Stimulated activated CD4-positive, alpha-beta T cell treated with anti-CD3 and anti-CD28 coated beads, Interleukin-1b, Interleukin-23, amount 100 ng/mL, for 4 hours (primary cell): ENCODE data around the gene ZMIZ1.

ENCODE experiments used
- DNase-seq, 2 donors: peaks; one replicate each; pipeline ENCODE4 v3.0.0-alpha.2; 2020; ENCODE audit warnings: low read depth in 2 of 2

ZMIZ1 gene

GRCh38 chr10:79050896-79051555, 17.7 kb upstream of the ZMIZ1 start:
- no peak for DNase-seq

GRCh38 chr10:79051766-79052165, 17.0 kb upstream of the ZMIZ1 start:
- no peak for DNase-seq

GRCh38 chr10:79052291-79053080, 16.3 kb upstream of the ZMIZ1 start:
- DNase-seq, result no peak

GRCh38 chr10:79053081-79053434, 15.7 kb upstream of the ZMIZ1 start:
- no peak for DNase-seq

- DNase-seq, result no peak
Measured at GRCh38 chr10:79053481-79054202, 15.1 kb upstream of the ZMIZ1 start.

GRCh38 chr10:79054203-79055099, 14.3 kb upstream of the ZMIZ1 start:
- no peak for DNase-seq

GRCh38 chr10:79055100-79055782, 13.5 kb upstream of the ZMIZ1 start:
- DNase-seq, result no peak

- DNase-seq, result no peak
Measured at GRCh38 chr10:79055892-79056291, 12.9 kb upstream of the ZMIZ1 start.

- DNase-seq, result no peak
Measured at GRCh38 chr10:79056361-79056735, 12.4 kb upstream of the ZMIZ1 start.

GRCh38 chr10:79056736-79057391, 11.9 kb upstream of the ZMIZ1 start:
- DNase-seq, result no peak

- no peak for DNase-seq
Measured at GRCh38 chr10:79057481-79058275, 11.1 kb upstream of the ZMIZ1 start.

- no peak for DNase-seq
Measured at GRCh38 chr10:79058899-79059841, 9.6 kb upstream of the ZMIZ1 start.

GRCh38 chr10:79059859-79060379, 8.8 kb upstream of the ZMIZ1 start:
- no peak for DNase-seq

- no peak for DNase-seq
Measured at GRCh38 chr10:79060641-79061255, 8.0 kb upstream of the ZMIZ1 start.

- no peak for DNase-seq
Measured at GRCh38 chr10:79061441-79062315, 7.1 kb upstream of the ZMIZ1 start.

- DNase-seq, result no peak
Measured at GRCh38 chr10:79063071-79063491, 5.7 kb upstream of the ZMIZ1 start.
